ENCODE data around the gene CDK10. TPM values are rescaled to one million over a fixed set of nuclear protein-coding genes. Genes with fewer than 3 reads are reported as not detected.

Gene CDK10
- total RNA-seq, 2 donors from 2014 or later = 47.5 to 105 TPM

DNA sequence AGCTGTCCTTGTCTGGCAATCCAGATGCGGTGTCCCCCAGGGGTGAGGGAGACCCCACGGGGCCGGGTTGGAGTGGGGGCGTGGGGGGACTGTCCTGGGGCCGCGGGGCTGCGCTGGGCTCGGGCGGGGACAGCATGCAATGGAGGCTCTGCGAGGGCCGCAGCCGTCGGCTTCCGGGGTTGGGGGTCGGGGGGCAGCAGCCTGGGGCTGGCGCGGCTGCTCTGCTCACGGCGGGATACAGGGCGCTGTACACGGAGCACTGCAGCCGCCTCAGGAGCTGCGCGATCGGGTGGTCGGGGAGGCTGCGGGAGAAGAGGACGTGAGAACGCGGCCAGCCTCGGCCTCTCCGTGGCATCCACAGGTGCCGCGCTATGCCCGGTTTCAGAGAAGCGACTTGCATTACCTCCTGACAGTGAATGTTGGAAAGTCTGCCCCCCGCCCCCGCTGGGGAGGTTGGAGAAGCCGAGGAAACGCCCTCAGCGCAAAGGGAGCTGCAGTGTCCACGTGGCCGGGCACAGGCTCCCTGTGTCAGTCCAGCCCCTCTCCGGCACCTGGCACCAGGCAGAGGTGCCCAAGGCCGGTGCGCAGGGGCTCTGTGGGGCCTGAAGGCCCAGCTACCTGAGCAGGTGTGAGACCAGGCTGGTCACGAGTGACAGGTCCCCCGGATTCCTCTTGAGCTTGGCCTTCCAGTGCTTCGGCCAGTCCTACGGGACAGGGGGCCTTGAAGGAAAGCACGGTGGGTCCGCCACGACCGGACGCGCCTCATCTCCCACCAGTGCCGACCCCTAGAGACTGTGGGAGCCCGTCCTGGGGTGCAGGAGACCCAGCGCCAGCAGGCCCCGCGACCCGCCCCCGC, 24.4 kb downstream of the CDK10 start:
- WGBS, 2 donors = 87 to 93% methylated on average over 26 to 47 of the region's 63 CpGs
- no peak for ATAC-seq

DNA sequence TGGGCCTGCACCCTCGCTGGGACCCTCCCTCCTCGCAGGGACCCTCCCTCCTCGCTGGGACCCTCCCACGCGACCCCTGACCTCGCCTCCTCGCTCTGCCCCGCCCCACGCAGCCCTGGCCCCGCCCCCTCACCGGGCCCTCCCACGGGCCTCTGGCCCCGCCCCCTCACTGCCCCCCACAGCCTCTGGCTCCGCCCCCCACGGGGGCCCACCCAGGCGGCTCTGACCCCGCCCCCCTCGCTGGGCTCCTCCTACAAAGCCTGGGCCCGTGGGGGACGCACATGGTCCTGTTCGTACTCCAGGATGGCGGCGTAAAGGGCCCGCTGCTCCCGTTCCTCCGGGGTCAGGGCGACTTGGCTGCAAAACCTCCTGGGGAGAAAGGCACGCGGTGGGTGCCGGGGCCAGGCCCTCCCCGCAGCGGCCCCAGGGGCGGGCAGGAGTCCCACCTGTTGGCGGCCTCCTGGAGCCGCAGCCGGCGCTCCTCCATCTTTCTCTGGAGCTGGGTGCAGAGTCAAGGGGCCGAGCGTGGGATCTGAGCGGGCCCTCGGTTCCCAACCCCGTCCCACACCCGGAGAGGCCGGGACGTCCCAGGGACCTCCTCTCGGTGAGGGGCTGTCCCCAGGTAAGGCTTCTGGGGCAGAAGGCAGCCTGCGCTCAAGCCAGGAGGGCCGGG, 25.2 kb downstream of the CDK10 start:
- no peaks in the 10 kb centered on the region for H3K9me3 ChIP-seq
- WGBS, 2 donors = 6 to 7% methylated on average over 6 to 34 of the region's 48 CpGs
- ATAC-seq = peak; percentile 53
- peaks cover 10% of the 10 kb centered on the region for H3K4me1 ChIP-seq
- no peak overlapping the region for H3K27ac ChIP-seq
- intact Hi-C loops (cut with DNase I) = no loop called here
- no peaks in the 10 kb centered on the region for H3K27me3 ChIP-seq
- TF ChIP-seq, protein P1, sequence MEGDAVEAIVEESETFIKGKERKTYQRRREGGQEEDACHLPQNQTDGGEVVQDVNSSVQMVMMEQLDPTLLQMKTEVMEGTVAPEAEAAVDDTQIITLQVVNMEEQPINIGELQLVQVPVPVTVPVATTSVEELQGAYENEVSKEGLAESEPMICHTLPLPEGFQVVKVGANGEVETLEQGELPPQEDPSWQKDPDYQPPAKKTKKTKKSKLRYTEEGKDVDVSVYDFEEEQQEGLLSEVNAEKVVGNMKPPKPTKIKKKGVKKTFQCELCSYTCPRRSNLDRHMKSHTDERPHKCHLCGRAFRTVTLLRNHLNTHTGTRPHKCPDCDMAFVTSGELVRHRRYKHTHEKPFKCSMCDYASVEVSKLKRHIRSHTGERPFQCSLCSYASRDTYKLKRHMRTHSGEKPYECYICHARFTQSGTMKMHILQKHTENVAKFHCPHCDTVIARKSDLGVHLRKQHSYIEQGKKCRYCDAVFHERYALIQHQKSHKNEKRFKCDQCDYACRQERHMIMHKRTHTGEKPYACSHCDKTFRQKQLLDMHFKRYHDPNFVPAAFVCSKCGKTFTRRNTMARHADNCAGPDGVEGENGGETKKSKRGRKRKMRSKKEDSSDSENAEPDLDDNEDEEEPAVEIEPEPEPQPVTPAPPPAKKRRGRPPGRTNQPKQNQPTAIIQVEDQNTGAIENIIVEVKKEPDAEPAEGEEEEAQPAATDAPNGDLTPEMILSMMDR (IDR thresholded peaks at IDR 0.05) = no peak
- TF ChIP-seq POLR2A (IDR thresholded peaks at IDR 0.05) = peak in 2 of 3 donors; percentile 9 to 17
- peak; percentile 46 to 63 (median 52) for DNase-seq
- H3K4me3 ChIP-seq = peak overlapping the region in 1 of 2 donors; percentile 17
- no peaks in the 10 kb centered on the region for H3K36me3 ChIP-seq (replicated peaks in 1 of 2; ENCODE audit: insufficient read depth in 1 of 2, low read depth in 2 of 2)

More for the DNA sequence above, 24.4 kb downstream of the CDK10 start:
- intact Hi-C loops (cut with DNase I) = no loop called here
- peaks cover 16% of the 10 kb centered on the region for H3K4me1 ChIP-seq
- TF ChIP-seq, protein P1 (IDR thresholded peaks at IDR 0.05) = no peak
- TF ChIP-seq POLR2A (IDR thresholded peaks at IDR 0.05) = no peak
- H3K27me3 ChIP-seq = no peaks in the 10 kb centered on the region
- no peak overlapping the region for H3K4me3 ChIP-seq
- no peak overlapping the region for H3K27ac ChIP-seq
- no peaks in the 10 kb centered on the region for H3K9me3 ChIP-seq
- H3K36me3 ChIP-seq (replicated peaks in 1 of 2; ENCODE audit: insufficient read depth in 1 of 2, low read depth in 2 of 2) = no peaks in the 10 kb centered on the region
- no peak for DNase-seq

DNA sequence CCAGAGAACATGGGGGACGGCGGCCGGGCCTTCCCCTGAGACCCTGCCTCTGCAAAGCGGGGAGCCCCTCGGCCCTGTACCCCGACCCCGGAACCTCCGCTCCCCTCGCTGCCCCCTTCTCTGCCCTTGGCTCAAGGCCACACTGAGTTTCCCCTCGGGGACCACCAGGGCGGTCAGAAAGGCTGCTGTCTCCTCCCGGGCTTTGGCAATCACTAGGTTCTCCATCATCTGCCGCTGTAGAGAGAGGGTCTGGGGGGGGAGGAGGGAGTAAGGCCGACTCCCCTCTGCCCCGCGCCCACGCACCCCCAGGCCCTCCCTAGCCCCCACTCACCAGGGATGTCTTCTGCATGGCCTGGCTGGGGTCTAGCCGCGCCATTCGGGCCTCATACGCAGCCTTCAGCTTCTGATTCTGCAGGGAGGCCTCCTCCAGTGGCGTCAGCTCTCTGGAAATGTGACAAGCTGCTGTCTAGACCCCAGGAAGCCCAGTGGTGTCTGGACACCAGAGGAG, 25.8 kb downstream of the CDK10 start:
- no peak for DNase-seq
- H3K27me3 ChIP-seq = no peaks in the 10 kb centered on the region
- intact Hi-C loops (cut with DNase I) = no loop called here
- no peaks in the 10 kb centered on the region for H3K9me3 ChIP-seq
- 33 to 69% methylated on average over 5 to 14 of the region's 22 CpGs for WGBS, 2 donors
- no peak overlapping the region for H3K27ac ChIP-seq
- ATAC-seq = peak; percentile 9
- H3K36me3 ChIP-seq (replicated peaks in 1 of 2; ENCODE audit: insufficient read depth in 1 of 2, low read depth in 2 of 2) = no peaks in the 10 kb centered on the region
- TF ChIP-seq, protein P1 (IDR thresholded peaks at IDR 0.05) = no peak
- no peak for TF ChIP-seq POLR2A (IDR thresholded peaks at IDR 0.05)
- peak overlapping the region in 1 of 2 donors; percentile 17 for H3K4me3 ChIP-seq
- peaks cover 10% of the 10 kb centered on the region for H3K4me1 ChIP-seq

DNA sequence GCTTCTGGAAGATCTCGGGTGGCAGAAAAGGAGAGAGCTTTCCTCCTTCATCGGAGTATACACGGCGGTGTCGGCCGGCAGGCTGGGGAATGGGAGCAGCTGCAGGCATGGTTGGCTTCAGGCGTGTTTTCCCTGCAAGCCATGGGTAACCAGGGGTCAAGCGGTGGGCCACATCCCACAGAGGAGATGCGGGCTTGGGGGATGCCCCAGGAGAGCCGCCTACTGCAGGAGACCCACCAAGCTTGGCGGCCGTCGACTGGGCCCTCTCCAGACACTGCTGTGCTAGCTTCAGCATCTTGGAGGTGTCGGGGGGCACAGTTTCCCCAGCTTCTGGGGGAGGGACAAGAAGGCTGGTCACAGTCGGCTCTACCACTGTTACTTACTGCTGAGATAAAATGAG, 30.0 kb downstream of the CDK10 start:
- TF ChIP-seq, protein P1 (IDR thresholded peaks at IDR 0.05) = no peak
- TF ChIP-seq POLR2A (IDR thresholded peaks at IDR 0.05) = no peak
- H3K4me3 ChIP-seq = no peak overlapping the region
- no peaks in the 10 kb centered on the region for H3K36me3 ChIP-seq (replicated peaks in 1 of 2; ENCODE audit: insufficient read depth in 1 of 2, low read depth in 2 of 2)
- no peaks in the 10 kb centered on the region for H3K27me3 ChIP-seq
- no peak overlapping the region for H3K27ac ChIP-seq
- 88 to 93% methylated on average over 13 to 15 of the region's 15 CpGs for WGBS, 2 donors
- DNase-seq (no peak), ATAC-seq (no peak)
- intact Hi-C loops (cut with DNase I) = no loop called here
- H3K9me3 ChIP-seq = no peaks in the 10 kb centered on the region
- peaks cover 19% of the 10 kb centered on the region for H3K4me1 ChIP-seq
